ENCODE results near the gene SH3RF2.

Gene SH3RF2

GRCh38 chr5:145939540-145940065 lies 3.2 kb downstream of the SH3RF2 start:
- Histone ChIP-seq H2AFZ (ENCODE audit: low read length) (no peak overlapping the region), H3K9me2 (replicated peaks; ENCODE audit: insufficient read depth, low read length) (no peaks in the 10 kb centered on the region), H3K4me2 (ENCODE audit: low read depth, low read length) (no peak overlapping the region), H3K79me2 (ENCODE audit: low read length) (no peaks in the 10 kb centered on the region), H3K4me3 (ENCODE audit: low read length) (no peak overlapping the region), H4K20me1 (ENCODE audit: insufficient read depth, low read length) (no peaks in the 10 kb centered on the region), H3K9ac (ENCODE audit: low read length) (no peak overlapping the region), H3K27ac (ENCODE audit: low read length) (no peak overlapping the region), H3K36me3 (replicated peaks; ENCODE audit: insufficient read depth, low read length) (no peaks in the 10 kb centered on the region), H3K27me3 (replicated peaks; ENCODE audit: insufficient read depth, low read length) (no peaks in the 10 kb centered on the region), H3F3A (ENCODE audit: insufficient read depth, low read length) (peaks cover 23% of the 10 kb centered on the region), H3K4me1 (ENCODE audit: low read length) (peaks cover 38% of the 10 kb centered on the region), H3K9me3 (replicated peaks; ENCODE audit: insufficient read depth, low read length) (no peaks in the 10 kb centered on the region)
- no peak for TF ChIP-seq CTCF (IDR thresholded peaks at IDR 0.05; ENCODE audit: low read length)
- no peak for TF ChIP-seq EZH2phosphoT487 (IDR thresholded peaks at IDR 0.05; ENCODE audit: low read length)
- TF ChIP-seq EZH2 (optimal IDR thresholded peaks at IDR 0.05; ENCODE audit: low read depth, low read length): no peak
- DNase-seq: no peak

- H4K20me1 ChIP-seq (ENCODE audit: insufficient read depth, low read length): no peaks in the 10 kb centered on the region
- H2AFZ ChIP-seq (ENCODE audit: low read length): no peak overlapping the region
- no peaks in the 10 kb centered on the region for H3K79me2 ChIP-seq (ENCODE audit: low read length)
- H3K36me3 ChIP-seq (replicated peaks; ENCODE audit: insufficient read depth, low read length): no peaks in the 10 kb centered on the region
- no peak overlapping the region for H3K4me3 ChIP-seq (ENCODE audit: low read length)
- H3K9ac ChIP-seq (ENCODE audit: low read length): no peak overlapping the region
- H3K4me1 ChIP-seq (ENCODE audit: low read length): peaks cover 53% of the 10 kb centered on the region
- H3K9me2 ChIP-seq (replicated peaks; ENCODE audit: insufficient read depth, low read length): no peaks in the 10 kb centered on the region
- peaks cover 26% of the 10 kb centered on the region for H3F3A ChIP-seq (ENCODE audit: insufficient read depth, low read length)
- TF ChIP-seq CTCF (IDR thresholded peaks at IDR 0.05; ENCODE audit: low read length) (no peak), EZH2 (optimal IDR thresholded peaks at IDR 0.05; ENCODE audit: low read depth, low read length) (no peak), EZH2phosphoT487 (IDR thresholded peaks at IDR 0.05; ENCODE audit: low read length) (no peak)
- no peaks in the 10 kb centered on the region for H3K9me3 ChIP-seq (replicated peaks; ENCODE audit: insufficient read depth, low read length)
- no peak overlapping the region for H3K27ac ChIP-seq (ENCODE audit: low read length)
- H3K4me2 ChIP-seq (ENCODE audit: low read depth, low read length): no peak overlapping the region
- no peaks in the 10 kb centered on the region for H3K27me3 ChIP-seq (replicated peaks; ENCODE audit: insufficient read depth, low read length)
- no peak for DNase-seq
Measured at GRCh38 chr5:145941096-145941447, 4.7 kb downstream of the SH3RF2 start.

- Histone ChIP-seq H3K9ac (ENCODE audit: low read length) (no peak overlapping the region), H3K4me2 (ENCODE audit: low read depth, low read length) (peak overlapping the region; percentile 55; the same call in 1 of the 2 replicates), H3K27me3 (replicated peaks; ENCODE audit: insufficient read depth, low read length) (no peaks in the 10 kb centered on the region), H2AFZ (ENCODE audit: low read length) (no peak overlapping the region), H3K27ac (ENCODE audit: low read length) (peak overlapping the region; percentile 65; the same call in 1 of the 2 replicates), H3K36me3 (replicated peaks; ENCODE audit: insufficient read depth, low read length) (no peaks in the 10 kb centered on the region), H3K9me2 (replicated peaks; ENCODE audit: insufficient read depth, low read length) (no peaks in the 10 kb centered on the region), H3K9me3 (replicated peaks; ENCODE audit: insufficient read depth, low read length) (no peaks in the 10 kb centered on the region), H3K4me3 (ENCODE audit: low read length) (no peak overlapping the region), H3K4me1 (ENCODE audit: low read length) (peaks cover 58% of the 10 kb centered on the region), H3K79me2 (ENCODE audit: low read length) (no peaks in the 10 kb centered on the region), H3F3A (ENCODE audit: insufficient read depth, low read length) (peaks cover 26% of the 10 kb centered on the region), H4K20me1 (ENCODE audit: insufficient read depth, low read length) (no peaks in the 10 kb centered on the region)
- no peak for TF ChIP-seq CTCF (IDR thresholded peaks at IDR 0.05; ENCODE audit: low read length)
- no peak for TF ChIP-seq EZH2 (optimal IDR thresholded peaks at IDR 0.05; ENCODE audit: low read depth, low read length)
- no peak for TF ChIP-seq EZH2phosphoT487 (IDR thresholded peaks at IDR 0.05; ENCODE audit: low read length)
- DNase-seq: no peak
Measured at GRCh38 chr5:145941448-145942130, 5.2 kb downstream of the SH3RF2 start.
